Trophoblast cell (in vitro differentiated cells and primary cell): ENCODE measurements around the gene GRAMD1A.

Experiments
- DNase-seq, 2 donors: peaks; one replicate each; pipeline ENCODE4 v3.0.0-alpha.2; 2016
- H2AFZ ChIP-seq: 2 replicates; pipeline ENCODE4 v1.6.1; 2013; ENCODE audit warnings: low read length, moderate library complexity, mild to moderate bottlenecking; ENCODE audit not compliant: insufficient read depth, poor library complexity
- H2AK5ac ChIP-seq: 2 replicates; pipeline ENCODE4 v1.6.1; 2013; ENCODE audit warnings: mild to moderate bottlenecking, low read length
- H2BK120ac ChIP-seq: 2 replicates; pipeline ENCODE4 v1.6.1; 2013; ENCODE audit warnings: low read length, mild to moderate bottlenecking, moderate library complexity; ENCODE audit not compliant: insufficient read depth, poor library complexity
- H2BK12ac ChIP-seq: 2 replicates; pipeline ENCODE4 v1.6.1; 2013; ENCODE audit warnings: mild to moderate bottlenecking, low read length, moderate library complexity
- H2BK5ac ChIP-seq: 2 replicates; pipeline ENCODE4 v1.6.1; 2013; ENCODE audit warnings: low read length, low read depth, moderate library complexity, mild to moderate bottlenecking; ENCODE audit not compliant: poor library complexity
- H3K14ac ChIP-seq: 2 replicates; pipeline ENCODE4 v1.6.1; 2013; ENCODE audit warnings: mild to moderate bottlenecking, low read length
- H3K18ac ChIP-seq: 2 replicates; pipeline ENCODE4 v1.6.1; 2013; ENCODE audit warnings: mild to moderate bottlenecking, low read length
- H3K23ac ChIP-seq: 2 replicates; pipeline ENCODE4 v1.6.1; 2013; ENCODE audit warnings: low read length
- H3K27ac ChIP-seq: 2 replicates; pipeline ENCODE4 v1.5.1; 2013; ENCODE audit warnings: low read depth, mild to moderate bottlenecking, inconsistent platforms, low read length, moderate library complexity
- H3K27me3 ChIP-seq: 2 replicates; pipeline ENCODE4 v1.6.1; 2013; ENCODE audit warnings: inconsistent platforms, mild to moderate bottlenecking, low read length, moderate library complexity; ENCODE audit not compliant: insufficient read depth
- H3K36me3 ChIP-seq, 2 experiments: 1 replicate in 1 of 2; 2 replicates in 1 of 2; pipeline ENCODE4 v1.6.1; 2013; ENCODE audit warnings: low read length in 2 of 2, mild to moderate bottlenecking in 2 of 2, moderate library complexity in 1 of 2; ENCODE audit not compliant: insufficient read depth in 2 of 2, control insufficient read depth in 1 of 2
- H3K4ac ChIP-seq: 2 replicates; pipeline ENCODE4 v1.6.1; 2013; ENCODE audit warnings: low read depth, mild to moderate bottlenecking, low read length, moderate library complexity
- H3K4me1 ChIP-seq, 2 experiments: 1 replicate in 1 of 2; 2 replicates in 1 of 2; pipeline ENCODE4 v1.6.1; 2013; ENCODE audit warnings: low read length in 2 of 2, mild to moderate bottlenecking in 2 of 2, moderate library complexity in 1 of 2; ENCODE audit not compliant: insufficient read depth in 2 of 2, control insufficient read depth in 1 of 2
- H3K4me2 ChIP-seq: 2 replicates; pipeline ENCODE4 v1.6.1; 2013; ENCODE audit warnings: inconsistent platforms, mild to moderate bottlenecking, low read length, moderate library complexity
- H3K4me3 ChIP-seq: 2 replicates; pipeline ENCODE4 v1.5.1; 2013; ENCODE audit warnings: mild to moderate bottlenecking, low read depth, low read length, inconsistent platforms
- H3K79me1 ChIP-seq: one replicate; pipeline ENCODE4 v1.6.1; 2013; ENCODE audit warnings: low read length
- H3K79me2 ChIP-seq: 2 replicates; pipeline ENCODE4 v1.6.1; 2013; ENCODE audit warnings: low read length, mild to moderate bottlenecking; ENCODE audit not compliant: control insufficient read depth, insufficient read depth, poor library complexity
- H3K9ac ChIP-seq: 2 replicates; pipeline ENCODE4 v1.6.1; 2013; ENCODE audit warnings: mild to moderate bottlenecking, low read length
- H3K9me3 ChIP-seq: 2 replicates; pipeline ENCODE4 v1.6.1; 2013; ENCODE audit warnings: low read depth, mild to moderate bottlenecking, control low read depth, inconsistent platforms, low read length; ENCODE audit not compliant: insufficient read depth
- H4K12ac ChIP-seq: 2 replicates; pipeline ENCODE4 v1.6.1; 2013; ENCODE audit warnings: low read depth, mild to moderate bottlenecking, low read length, moderate library complexity
- H4K8ac ChIP-seq: 2 replicates; pipeline ENCODE4 v1.6.1; 2013; ENCODE audit warnings: low read depth, mild to moderate bottlenecking, low read length, moderate library complexity
- H4K91ac ChIP-seq: one replicate; pipeline ENCODE4 v1.6.1; 2013; ENCODE audit warnings: low read depth, mild to moderate bottlenecking, low read length, moderate library complexity
- WGBS: extraction: QIAGEN DNeasy Blood & Tissue Kit; methylation state at CpG from one replicate; pipeline ENCODE4 v1.1.7; 2013; ENCODE audit warnings: missing lambda C conversion rate; ENCODE audit not compliant: insufficient read length, insufficient coverage; ENCODE audit errors: extremely low coverage; 5-methylcytosine and 5-hydroxymethylcytosine counted together

Gene GRAMD1A

GRCh38 chr19:35015954-35016351 lies 15.8 kb downstream of the GRAMD1A start:
- Histone ChIP-seq H2AK5ac (no peak overlapping the region), H3K18ac (no peak overlapping the region), H4K91ac (no peak overlapping the region), H4K12ac (no peak overlapping the region), H3K27me3 (no peaks in the 10 kb centered on the region), H3K9me3 (peaks cover 2% of the 10 kb centered on the region), H2BK5ac (no peak overlapping the region), H3K4me1 (no peaks in the 10 kb centered on the region), H2BK12ac (no peak overlapping the region), H3K27ac (no peak overlapping the region), H3K79me1 (no peaks in the 10 kb centered on the region), H2AFZ (no peak overlapping the region), H3K36me3 (peaks cover 70 to 76% of the 10 kb centered on the region in 2 experiments), H3K23ac (no peak overlapping the region), H3K79me2 (no peaks in the 10 kb centered on the region), H3K4me3 (no peak overlapping the region), H3K14ac (no peak overlapping the region), H2BK120ac (no peak overlapping the region), H3K9ac (no peak overlapping the region), H4K8ac (no peak overlapping the region), H3K4me2 (no peak overlapping the region), H3K4ac (no peak overlapping the region)
- no CpG with 5 or more reads among the region's 6 CpGs for WGBS
- no peak for DNase-seq

- no peak overlapping the region for H3K27ac ChIP-seq
- H3K4me3 ChIP-seq, result no peak overlapping the region
- no peak overlapping the region for H3K18ac ChIP-seq
- H2AK5ac ChIP-seq, result no peak overlapping the region
- no peak overlapping the region for H4K91ac ChIP-seq
- H3K79me2 ChIP-seq, result no peaks in the 10 kb centered on the region
- no peak overlapping the region for H3K9ac ChIP-seq
- H3K9me3 ChIP-seq, result peaks cover 2% of the 10 kb centered on the region
- H3K4ac ChIP-seq, result no peak overlapping the region
- H3K4me1 ChIP-seq, result no peaks in the 10 kb centered on the region
- H3K4me2 ChIP-seq, result no peak overlapping the region
- no peak for DNase-seq
- no CpG with 5 or more reads among the region's 3 CpGs for WGBS
- no peak overlapping the region for H4K8ac ChIP-seq
- no peaks in the 10 kb centered on the region for H3K79me1 ChIP-seq
- H3K23ac ChIP-seq, result no peak overlapping the region
- no peak overlapping the region for H2BK120ac ChIP-seq
- no peak overlapping the region for H2BK5ac ChIP-seq
- no peak overlapping the region for H3K14ac ChIP-seq
- H3K27me3 ChIP-seq, result no peaks in the 10 kb centered on the region
- no peak overlapping the region for H4K12ac ChIP-seq
- no peak overlapping the region for H2AFZ ChIP-seq
- H3K36me3 ChIP-seq, result peaks cover 74 to 75% of the 10 kb centered on the region in 2 experiments
- no peak overlapping the region for H2BK12ac ChIP-seq
Measured at GRCh38 chr19:35017507-35017906, 17.4 kb downstream of the GRAMD1A start.

GRCh38 chr19:35018379-35018778 lies 18.3 kb downstream of the GRAMD1A start:
- no peak overlapping the region for H2AFZ ChIP-seq
- no peaks in the 10 kb centered on the region for H3K79me1 ChIP-seq
- H4K91ac ChIP-seq, result no peak overlapping the region
- peaks cover 2% of the 10 kb centered on the region for H3K9me3 ChIP-seq
- H3K36me3 ChIP-seq, result peaks cover 79 to 80% of the 10 kb centered on the region in 2 experiments
- H3K27ac ChIP-seq, result no peak overlapping the region
- no peak overlapping the region for H3K4me3 ChIP-seq
- no peak overlapping the region for H3K4me2 ChIP-seq
- H2BK5ac ChIP-seq, result no peak overlapping the region
- no CpG with 5 or more reads among the region's 4 CpGs for WGBS
- no peak overlapping the region for H3K14ac ChIP-seq
- no peaks in the 10 kb centered on the region for H3K4me1 ChIP-seq
- H3K18ac ChIP-seq, result no peak overlapping the region
- no peaks in the 10 kb centered on the region for H3K79me2 ChIP-seq
- H2AK5ac ChIP-seq, result no peak overlapping the region
- H3K27me3 ChIP-seq, result no peaks in the 10 kb centered on the region
- H4K8ac ChIP-seq, result no peak overlapping the region
- no peak overlapping the region for H4K12ac ChIP-seq
- H2BK12ac ChIP-seq, result no peak overlapping the region
- no peak overlapping the region for H3K4ac ChIP-seq
- no peak overlapping the region for H3K23ac ChIP-seq
- no peak overlapping the region for H2BK120ac ChIP-seq
- H3K9ac ChIP-seq, result no peak overlapping the region
- no peak for DNase-seq

GRCh38 chr19:35019144-35019543 lies 19.0 kb downstream of the GRAMD1A start:
- DNase-seq, result no peak
- Histone ChIP-seq H3K9me3 (peaks cover 2% of the 10 kb centered on the region), H3K14ac (no peak overlapping the region), H3K23ac (no peak overlapping the region), H3K9ac (no peak overlapping the region), H4K8ac (no peak overlapping the region), H3K36me3 (peaks cover 79 to 80% of the 10 kb centered on the region in 2 experiments), H2BK12ac (no peak overlapping the region), H3K79me1 (no peaks in the 10 kb centered on the region), H3K27me3 (no peaks in the 10 kb centered on the region), H2AFZ (no peak overlapping the region), H3K27ac (no peak overlapping the region), H2BK120ac (no peak overlapping the region), H3K4me3 (no peak overlapping the region), H3K4me1 (no peaks in the 10 kb centered on the region), H4K12ac (no peak overlapping the region), H4K91ac (no peak overlapping the region), H3K18ac (no peak overlapping the region), H3K4ac (no peak overlapping the region), H2BK5ac (no peak overlapping the region), H2AK5ac (no peak overlapping the region), H3K79me2 (no peaks in the 10 kb centered on the region), H3K4me2 (no peak overlapping the region)
- no CpG with 5 or more reads among the region's 22 CpGs for whole genome bisulfite sequencing
